ENCODE results near the gene STARD7. TPM values are rescaled to one million over a fixed set of nuclear protein-coding genes. Genes with fewer than 3 reads are reported as not detected.

STARD7 gene
- total RNA-seq, 4 donors from 2014 or later: 69.4 to 92.4 (median 76.8) TPM

DNA sequence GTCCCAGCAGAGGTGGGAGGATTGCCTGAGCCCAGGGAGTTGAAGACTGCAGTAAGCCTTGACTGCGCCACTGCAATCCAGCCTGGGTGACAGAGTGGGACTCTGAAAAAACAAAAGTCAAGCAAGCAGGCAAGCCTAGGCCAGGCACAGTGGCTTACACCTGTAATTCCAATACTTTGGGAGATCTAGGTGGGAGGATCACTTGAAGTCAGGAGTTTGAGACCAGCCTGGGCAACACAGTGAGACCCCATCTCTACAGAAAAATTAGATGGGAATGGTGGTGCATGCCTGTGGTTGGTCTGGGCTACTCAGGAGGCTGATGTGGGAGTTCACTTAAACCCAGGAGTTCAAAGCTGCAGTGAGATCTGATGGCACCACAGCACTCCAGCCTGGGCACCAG, 28.6 kb downstream of the STARD7 start:
- H3K9me3 ChIP-seq: no peaks in the 10 kb centered on the region
- no peak overlapping the region for H3K4me3 ChIP-seq
- no peaks in the 10 kb centered on the region for H3K27me3 ChIP-seq
- DNase-seq (ENCODE audit: low spot score in 2 of 2): no peak
- WGBS: 100% methylated on average over 1 of the region's 1 CpG
- H3K36me3 ChIP-seq: peaks cover 14% of the 10 kb centered on the region
- no peak overlapping the region for H3K27ac ChIP-seq
- TF ChIP-seq EP300 (IDR thresholded peaks at IDR 0.05) (no peak), POLR2A (IDR thresholded peaks at IDR 0.05) (no peak), POLR2AphosphoS5 (IDR thresholded peaks at IDR 0.05) (no peak)
- TF ChIP-seq, protein P1, sequence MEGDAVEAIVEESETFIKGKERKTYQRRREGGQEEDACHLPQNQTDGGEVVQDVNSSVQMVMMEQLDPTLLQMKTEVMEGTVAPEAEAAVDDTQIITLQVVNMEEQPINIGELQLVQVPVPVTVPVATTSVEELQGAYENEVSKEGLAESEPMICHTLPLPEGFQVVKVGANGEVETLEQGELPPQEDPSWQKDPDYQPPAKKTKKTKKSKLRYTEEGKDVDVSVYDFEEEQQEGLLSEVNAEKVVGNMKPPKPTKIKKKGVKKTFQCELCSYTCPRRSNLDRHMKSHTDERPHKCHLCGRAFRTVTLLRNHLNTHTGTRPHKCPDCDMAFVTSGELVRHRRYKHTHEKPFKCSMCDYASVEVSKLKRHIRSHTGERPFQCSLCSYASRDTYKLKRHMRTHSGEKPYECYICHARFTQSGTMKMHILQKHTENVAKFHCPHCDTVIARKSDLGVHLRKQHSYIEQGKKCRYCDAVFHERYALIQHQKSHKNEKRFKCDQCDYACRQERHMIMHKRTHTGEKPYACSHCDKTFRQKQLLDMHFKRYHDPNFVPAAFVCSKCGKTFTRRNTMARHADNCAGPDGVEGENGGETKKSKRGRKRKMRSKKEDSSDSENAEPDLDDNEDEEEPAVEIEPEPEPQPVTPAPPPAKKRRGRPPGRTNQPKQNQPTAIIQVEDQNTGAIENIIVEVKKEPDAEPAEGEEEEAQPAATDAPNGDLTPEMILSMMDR (IDR thresholded peaks at IDR 0.05): no peak
- H3K4me1 ChIP-seq: no peaks in the 10 kb centered on the region

DNA sequence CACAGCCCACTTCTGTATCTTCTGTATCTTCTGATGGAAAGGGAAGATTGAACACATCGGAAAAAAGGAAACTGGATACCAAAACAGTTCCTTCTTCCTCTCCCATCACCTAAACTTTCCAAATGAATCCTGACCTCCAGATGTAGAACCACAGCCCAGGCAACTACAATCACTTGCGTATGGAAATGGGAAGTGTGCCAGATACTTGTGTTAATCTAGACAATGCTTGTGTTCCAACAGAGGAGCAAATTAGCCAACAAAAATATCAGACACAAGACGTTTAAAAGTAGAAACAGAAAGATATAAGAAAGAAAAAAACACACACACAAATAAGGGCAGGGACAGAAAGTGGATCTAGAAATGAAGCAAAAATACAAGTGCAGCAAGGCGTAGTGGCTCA, 32.0 kb downstream of the STARD7 start:
- Histone ChIP-seq H3K27ac (no peak overlapping the region), H3K9me3 (no peaks in the 10 kb centered on the region), H3K27me3 (no peaks in the 10 kb centered on the region), H3K4me1 (no peaks in the 10 kb centered on the region), H3K36me3 (no peaks in the 10 kb centered on the region), H3K4me3 (no peak overlapping the region)
- 60% methylated on average over 4 of the region's 4 CpGs for WGBS
- TF ChIP-seq, protein P1 (IDR thresholded peaks at IDR 0.05): no peak
- TF ChIP-seq POLR2AphosphoS5 (IDR thresholded peaks at IDR 0.05): no peak
- no peak for TF ChIP-seq POLR2A (IDR thresholded peaks at IDR 0.05)
- no peak for TF ChIP-seq EP300 (IDR thresholded peaks at IDR 0.05)
- no peak for DNase-seq (ENCODE audit: low spot score in 2 of 2)

DNA sequence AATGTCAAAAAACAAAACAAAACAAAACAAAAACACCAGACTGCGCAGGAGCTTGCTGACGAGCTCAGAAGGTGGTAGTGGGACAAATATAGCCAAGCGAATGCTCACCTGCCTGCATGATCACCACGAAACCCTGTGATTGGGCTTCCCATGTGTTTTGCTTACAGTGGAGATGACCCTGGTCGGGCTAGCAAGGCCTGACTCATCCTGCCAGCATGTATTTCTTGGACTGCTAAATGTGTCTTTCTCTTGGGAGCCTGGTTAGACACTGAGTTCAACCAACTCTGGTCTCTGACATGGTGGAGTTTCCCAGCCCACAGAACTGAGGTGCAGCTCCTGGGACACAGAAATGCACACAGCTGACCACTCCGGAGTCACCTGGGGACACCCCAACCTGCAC, 32.7 kb downstream of the STARD7 start:
- Histone ChIP-seq H3K4me3 (no peak overlapping the region), H3K9me3 (no peaks in the 10 kb centered on the region), H3K4me1 (no peaks in the 10 kb centered on the region), H3K36me3 (no peaks in the 10 kb centered on the region), H3K27me3 (no peaks in the 10 kb centered on the region), H3K27ac (no peak overlapping the region)
- DNase-seq (ENCODE audit: low spot score in 2 of 2): no peak
- TF ChIP-seq POLR2AphosphoS5 (IDR thresholded peaks at IDR 0.05): no peak
- TF ChIP-seq POLR2A (IDR thresholded peaks at IDR 0.05): no peak
- TF ChIP-seq, protein P1 (IDR thresholded peaks at IDR 0.05): no peak
- TF ChIP-seq EP300 (IDR thresholded peaks at IDR 0.05): no peak
- 84% methylated on average over 6 of the region's 6 CpGs for WGBS

DNA sequence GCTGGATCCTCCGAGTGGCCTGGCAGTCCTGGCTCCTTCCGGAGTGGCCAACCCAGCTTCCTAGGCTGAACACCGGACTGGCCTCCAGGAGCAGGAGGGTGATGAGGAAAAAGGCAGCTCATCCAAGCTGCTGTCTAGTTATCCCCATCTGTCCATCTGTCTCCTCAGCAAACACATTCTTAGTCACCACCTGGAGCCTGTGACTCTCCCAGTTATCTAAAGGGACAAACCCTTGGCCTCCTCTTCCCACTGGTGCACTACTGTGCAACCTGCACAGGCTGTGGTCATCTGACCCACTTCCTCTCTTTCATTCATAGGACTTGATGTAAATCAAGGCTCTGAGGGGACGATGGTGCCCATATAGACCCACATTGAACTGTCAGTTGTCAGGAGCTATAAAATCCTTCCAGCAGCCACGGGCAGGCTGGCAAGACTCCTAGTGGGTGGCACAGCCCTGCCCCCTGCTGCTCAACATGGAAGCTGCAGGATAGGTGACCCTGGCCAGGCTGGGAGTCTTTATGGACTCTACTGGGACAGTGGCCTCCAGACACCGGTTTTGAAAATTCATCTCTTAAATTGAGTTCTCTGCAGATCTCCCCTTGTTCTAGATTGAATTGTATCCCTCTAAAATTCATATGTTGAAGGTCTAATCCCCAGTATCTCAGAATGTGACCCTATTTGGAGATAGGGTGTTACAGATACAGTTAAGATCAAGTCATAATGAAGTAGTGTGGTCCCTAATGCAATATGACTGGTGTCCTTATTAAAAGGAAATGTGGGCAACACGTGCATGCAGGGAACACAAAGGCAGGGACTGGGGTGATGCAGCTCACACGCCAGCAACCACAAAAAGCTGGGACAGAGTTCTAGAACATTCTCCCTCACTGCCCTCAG, 34.1 kb downstream of the STARD7 start:
- H3K36me3 ChIP-seq: no peaks in the 10 kb centered on the region
- H3K27me3 ChIP-seq: no peaks in the 10 kb centered on the region
- no peak for DNase-seq (ENCODE audit: low spot score in 2 of 2)
- TF ChIP-seq POLR2A (IDR thresholded peaks at IDR 0.05): no peak
- TF ChIP-seq, protein P1 (IDR thresholded peaks at IDR 0.05): peak; percentile 65 to 85
- no peak overlapping the region for H3K27ac ChIP-seq
- H3K4me3 ChIP-seq: no peak overlapping the region
- H3K9me3 ChIP-seq: no peaks in the 10 kb centered on the region
- 53% methylated on average over 8 of the region's 8 CpGs for WGBS
- H3K4me1 ChIP-seq: no peaks in the 10 kb centered on the region

DNA sequence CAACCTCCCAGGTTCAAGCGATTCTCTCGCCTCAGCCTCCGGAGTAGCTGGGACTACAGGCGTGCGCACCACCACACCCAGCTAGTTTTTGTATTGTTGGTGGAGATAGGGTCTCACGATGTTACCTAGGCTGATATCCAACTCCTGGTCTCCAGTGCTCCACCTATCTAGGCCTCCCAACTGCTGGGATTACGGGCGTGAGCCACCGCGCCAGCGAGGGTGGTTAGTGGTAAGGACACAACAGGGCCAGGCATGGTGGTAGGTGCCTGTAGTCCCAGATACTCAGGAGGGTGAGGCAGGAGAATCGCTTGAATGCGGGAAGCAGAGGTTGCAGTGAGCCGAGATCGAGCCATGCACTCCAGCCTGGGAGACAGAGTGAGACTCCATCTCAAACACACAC, 36.8 kb downstream of the STARD7 start:
- no peaks in the 10 kb centered on the region for H3K9me3 ChIP-seq
- H3K4me3 ChIP-seq: no peak overlapping the region
- DNase-seq (ENCODE audit: low spot score in 2 of 2): no peak
- H3K27ac ChIP-seq: no peak overlapping the region
- TF ChIP-seq POLR2AphosphoS5 (IDR thresholded peaks at IDR 0.05): no peak
- TF ChIP-seq, protein P1 (IDR thresholded peaks at IDR 0.05): no peak
- no peak for TF ChIP-seq POLR2A (IDR thresholded peaks at IDR 0.05)
- 89% methylated on average over 15 of the region's 15 CpGs for WGBS
- H3K4me1 ChIP-seq: no peaks in the 10 kb centered on the region
- no peaks in the 10 kb centered on the region for H3K36me3 ChIP-seq
- no peaks in the 10 kb centered on the region for H3K27me3 ChIP-seq
